Measurements from ENCODE around the gene ALCAM. TPM values are rescaled to one million over a fixed set of nuclear protein-coding genes. Genes with fewer than 3 reads are reported as not detected.

The ALCAM gene
- total and polyA plus RNA-seq, 8 donors: 11.3 to 121 (median 50.7) TPM

- H3K9me3 ChIP-seq: no peaks in the 10 kb centered on the region
- H3K27me3 ChIP-seq: peaks cover 0 to 17% (median 9%) of the 10 kb centered on the region in 3 donors
- TF ChIP-seq CTCF (IDR thresholded peaks at IDR 0.05) (no peak), EP300 (IDR thresholded peaks at IDR 0.05) (no peak), POLR2AphosphoS5 (IDR thresholded peaks at IDR 0.05) (no peak), POLR2A (IDR thresholded peaks at IDR 0.05) (no peak)
- DNase-seq: no peak
- no peaks in the 10 kb centered on the region for H3K36me3 ChIP-seq
- H3K4me3 ChIP-seq: no peak overlapping the region
- peaks cover 0 to 10% (median 3%) of the 10 kb centered on the region in 4 donors for H3K4me1 ChIP-seq
- 85 to 100% (median 92%) methylated on average over 1 of the region's 1 CpG for WGBS, 5 donors
- intact Hi-C loops (cut with DNase I; ENCODE audit: low total_unique reads): no loop called here
- H3K27ac ChIP-seq: no peak overlapping the region
These were observed 9.7 kb upstream of the ALCAM start for GRCh38 chr3:105356988-105357387.

DNA sequence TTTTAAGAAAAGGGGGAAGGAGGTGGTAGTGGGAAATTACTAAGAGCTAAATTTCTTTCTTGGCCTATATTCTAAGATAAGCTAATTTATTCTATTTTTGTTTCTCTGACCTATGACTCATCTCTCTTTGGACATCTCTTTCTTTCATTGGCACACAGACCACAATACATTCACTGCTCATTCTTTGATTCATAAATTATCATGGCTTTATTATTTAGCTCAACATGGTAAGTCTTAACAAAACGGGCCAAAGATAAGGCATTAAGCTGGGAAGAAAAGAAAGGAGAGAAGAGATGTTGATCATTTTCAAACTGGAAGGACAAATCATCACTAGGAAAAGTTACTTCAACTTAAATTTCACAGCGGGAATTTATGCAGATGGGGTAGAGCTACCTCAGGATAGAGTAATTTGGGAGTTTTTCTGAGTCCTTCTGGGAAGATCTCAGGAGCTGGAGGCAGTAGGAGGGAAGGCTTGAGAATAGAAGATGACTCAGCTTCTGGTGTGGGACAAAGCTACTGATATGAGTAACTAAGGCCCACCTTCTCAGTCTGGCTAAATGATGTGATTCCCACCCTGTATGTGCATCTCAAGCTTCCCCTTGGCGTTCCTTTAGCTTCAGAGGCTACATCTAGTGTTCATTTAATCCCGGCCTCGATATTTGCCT, 7.5 kb upstream of the ALCAM start:
- H3K4me1 ChIP-seq: peaks cover 0 to 1% (median 0%) of the 10 kb centered on the region in 4 donors
- no peaks in the 10 kb centered on the region for H3K36me3 ChIP-seq
- no peaks in the 10 kb centered on the region for H3K9me3 ChIP-seq
- no peak for TF ChIP-seq CTCF (IDR thresholded peaks at IDR 0.05)
- no peak for TF ChIP-seq POLR2A (IDR thresholded peaks at IDR 0.05)
- TF ChIP-seq EP300 (IDR thresholded peaks at IDR 0.05): no peak
- TF ChIP-seq POLR2AphosphoS5 (IDR thresholded peaks at IDR 0.05): no peak
- DNase-seq: no peak
- peaks cover 0 to 9% (median 0%) of the 10 kb centered on the region in 3 donors for H3K27me3 ChIP-seq
- 81 to 90% (median 86%) methylated on average over 5 of the region's 5 CpGs for WGBS, 5 donors
- H3K27ac ChIP-seq: no peak overlapping the region
- intact Hi-C loops (cut with DNase I; ENCODE audit: low total_unique reads): no loop called here
- H3K4me3 ChIP-seq: no peak overlapping the region

DNA sequence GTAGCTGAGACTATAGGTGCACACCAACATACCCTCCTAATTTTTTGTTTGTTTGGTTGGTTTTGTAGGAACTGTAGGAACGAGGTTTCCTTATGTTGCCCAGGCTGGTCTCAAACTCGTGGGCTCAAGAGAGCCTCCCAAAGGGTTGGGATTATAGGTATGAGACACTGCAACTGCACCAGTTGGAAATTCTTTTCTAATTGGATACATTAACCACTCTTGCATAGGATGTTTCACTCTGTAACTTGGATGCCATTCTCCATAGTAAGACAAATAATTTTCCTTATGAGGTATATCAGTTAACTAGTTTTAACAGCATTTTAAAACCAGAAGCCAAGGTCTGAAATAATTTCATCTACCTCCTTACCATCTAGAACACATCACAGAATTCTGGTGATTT, 6.7 kb upstream of the ALCAM start:
- peaks cover 0 to 3% (median 0%) of the 10 kb centered on the region in 3 donors for H3K27me3 ChIP-seq
- peaks cover 0 to 4% (median 0%) of the 10 kb centered on the region in 4 donors for H3K4me1 ChIP-seq
- no peaks in the 10 kb centered on the region for H3K36me3 ChIP-seq
- DNase-seq: no peak
- H3K27ac ChIP-seq: no peak overlapping the region
- intact Hi-C loops (cut with DNase I; ENCODE audit: low total_unique reads): no loop called here
- WGBS, 5 donors: 84 to 95% (median 93%) methylated on average over 2 of the region's 2 CpGs
- TF ChIP-seq POLR2A (IDR thresholded peaks at IDR 0.05) (no peak), POLR2AphosphoS5 (IDR thresholded peaks at IDR 0.05) (no peak), EP300 (IDR thresholded peaks at IDR 0.05) (no peak), CTCF (IDR thresholded peaks at IDR 0.05) (no peak)
- H3K4me3 ChIP-seq: no peak overlapping the region
- H3K9me3 ChIP-seq: no peaks in the 10 kb centered on the region

DNA sequence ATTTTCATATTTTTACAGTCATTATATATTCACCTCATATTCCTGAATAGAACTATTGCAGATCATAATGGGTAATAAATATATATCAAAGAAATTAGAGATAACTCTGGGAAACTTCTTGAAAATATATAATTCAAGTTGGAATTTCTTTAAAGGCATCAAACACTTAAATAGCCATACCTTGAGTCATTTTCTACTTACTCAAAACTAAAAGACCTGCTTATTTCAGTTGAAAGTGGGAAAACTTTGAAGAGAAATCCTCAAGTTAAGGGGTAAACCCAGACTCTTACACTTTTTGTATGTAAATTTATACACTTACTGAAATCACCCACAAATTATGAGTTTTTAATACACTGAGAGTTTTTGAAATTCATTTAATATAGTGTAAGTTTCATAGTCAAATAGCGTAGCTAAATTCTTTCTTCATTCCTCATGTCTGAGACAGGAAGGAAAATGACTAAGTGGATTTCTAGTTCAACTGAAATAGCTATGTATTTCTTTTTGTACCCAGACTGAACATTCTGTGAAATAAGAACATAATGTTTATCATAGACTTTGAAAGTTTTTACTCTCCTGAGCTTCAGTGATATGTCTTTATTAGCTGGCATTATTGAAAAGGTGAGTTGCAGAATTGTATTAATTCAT, 4.6 kb upstream of the ALCAM start:
- H3K4me3 ChIP-seq: no peak overlapping the region
- no peak overlapping the region for H3K27ac ChIP-seq
- H3K9me3 ChIP-seq: no peaks in the 10 kb centered on the region
- TF ChIP-seq POLR2A (IDR thresholded peaks at IDR 0.05) (no peak), POLR2AphosphoS5 (IDR thresholded peaks at IDR 0.05) (no peak), CTCF (IDR thresholded peaks at IDR 0.05) (no peak), EP300 (IDR thresholded peaks at IDR 0.05) (no peak)
- H3K36me3 ChIP-seq: no peaks in the 10 kb centered on the region
- no peak for DNase-seq
- 59 to 92% (median 80%) methylated on average over 1 of the region's 1 CpG for WGBS, 5 donors
- H3K27me3 ChIP-seq: peaks cover 0 to 3% (median 0%) of the 10 kb centered on the region in 3 donors
- intact Hi-C loops (cut with DNase I; ENCODE audit: low total_unique reads): no loop called here
- peaks cover 0 to 21% (median 15%) of the 10 kb centered on the region in 4 donors for H3K4me1 ChIP-seq

Data from stomach (tissue), 9 donors.